Thoracic aorta (tissue), 2 donors: ENCODE results near the gene TUBB4B. TPM values are rescaled to one million over a fixed set of nuclear protein-coding genes. Genes with fewer than 3 reads are reported as not detected.
A peak's percentile ranks its signal among the peaks of the same experiment; 100 is the strongest.

ENCODE experiments used
- ATAC-seq: fragments of 150-250 bp; one replicate; pipeline ENCODE4 v1.8.0; 2017; ENCODE audit warnings: low read depth; ENCODE audit not compliant: insufficient number of reproducible peaks, low FRiP score
- DNase-seq: peaks from one replicate; pipeline ENCODE4 v3.0.0-alpha.2; 2020; ENCODE audit warnings: low spot score
- H3K27ac ChIP-seq, 2 donors: fragments of 200-600 bp; sonication (generic); 1 replicate in 1 of 2; 2 replicates in 1 of 2; pipeline ENCODE4 v1.5.1; 2016; ENCODE audit warnings: mild to moderate bottlenecking in 2 of 2, moderate library complexity in 2 of 2
- H3K27me3 ChIP-seq: fragments of 200-600 bp; sonication (generic); replicated peaks from 2 replicates; pipeline ENCODE4 v1.6.0; 2016; ENCODE audit warnings: mild to moderate bottlenecking; ENCODE audit not compliant: insufficient read depth
- H3K36me3 ChIP-seq: fragments of 200-600 bp; sonication (generic); one replicate; pipeline ENCODE4 v1.5.1; 2016
- H3K4me1 ChIP-seq, 2 donors: fragments of 200-600 bp; sonication (generic); 1 replicate in 1 of 2; 2 replicates in 1 of 2; pipeline versions ENCODE4 v1.5.1 to v1.6.0; 2016; ENCODE audit warnings: low read depth in 2 of 2, mild to moderate bottlenecking in 1 of 2; ENCODE audit not compliant: control insufficient read depth in 1 of 2
- H3K4me3 ChIP-seq: fragments of 200-600 bp; sonication (generic); 2 replicates; pipeline ENCODE4 v1.5.1; 2016; ENCODE audit warnings: mild to moderate bottlenecking
- H3K9me3 ChIP-seq: fragments of 200-600 bp; sonication (generic); 2 replicates; pipeline ENCODE4 v1.5.1; 2016
- CTCF ChIP-seq: fragments of 200-600 bp; sonication (generic); IDR thresholded peaks from one replicate; pipeline ENCODE4 v1.5.1; 2019; ENCODE audit warnings: antibody characterized with exemption
- total RNA-seq, 2 donors: library from RNA; depleted of rRNA; stranded (reverse); fragments of >200 nt; gene quantifications; one replicate each; pipeline versions ENCODE4 v1.1.0 to v1.2.3, GENCODE V29; 2016

Gene TUBB4B
- total RNA-seq, 2 donors from 2014 or later: 172 to 193 TPM

GRCh38 chr9:137269231-137269772 lies 28.2 kb downstream of the TUBB4B start:
- peaks cover 17 to 35% of the 10 kb centered on the region in 2 donors for H3K4me1 ChIP-seq
- peak overlapping the region; percentile 37 for H3K4me3 ChIP-seq
- H3K27me3 ChIP-seq: no peaks in the 10 kb centered on the region
- DNase-seq: no peak
- H3K27ac ChIP-seq: peak overlapping the region; percentile 76 to 83
- no peak for TF ChIP-seq CTCF
- H3K36me3 ChIP-seq: peaks cover 51% of the 10 kb centered on the region
- no peaks in the 10 kb centered on the region for H3K9me3 ChIP-seq
- ATAC-seq: peak; percentile 81

- no peak for DNase-seq
- peaks cover 19 to 43% of the 10 kb centered on the region in 2 donors for H3K4me1 ChIP-seq
- no peak for TF ChIP-seq CTCF
- no peaks in the 10 kb centered on the region for H3K9me3 ChIP-seq
- no peaks in the 10 kb centered on the region for H3K27me3 ChIP-seq
- no peak overlapping the region for H3K4me3 ChIP-seq
- H3K27ac ChIP-seq: peak overlapping the region in 1 of 2 donors; percentile 61
- peaks cover 36% of the 10 kb centered on the region for H3K36me3 ChIP-seq
- ATAC-seq: no peak
These were observed 30.0 kb downstream of the TUBB4B start for GRCh38 chr9:137270929-137271695.

GRCh38 chr9:137271696-137272076 lies 30.6 kb downstream of the TUBB4B start:
- Histone ChIP-seq H3K27ac (peak overlapping the region in 1 of 2 donors; percentile 61), H3K9me3 (no peaks in the 10 kb centered on the region), H3K27me3 (no peaks in the 10 kb centered on the region), H3K4me3 (no peak overlapping the region), H3K4me1 (peaks cover 24 to 48% of the 10 kb centered on the region in 2 donors), H3K36me3 (peaks cover 30% of the 10 kb centered on the region)
- DNase-seq (no peak), ATAC-seq (no peak)
- TF ChIP-seq CTCF: no peak

- ATAC-seq: no peak
- H3K4me1 ChIP-seq: peaks cover 31 to 56% of the 10 kb centered on the region in 2 donors
- no peak for DNase-seq
- peaks cover 23% of the 10 kb centered on the region for H3K36me3 ChIP-seq
- peak overlapping the region in 1 of 2 donors; percentile 61 for H3K27ac ChIP-seq
- TF ChIP-seq CTCF: no peak
- no peak overlapping the region for H3K4me3 ChIP-seq
- H3K9me3 ChIP-seq: no peaks in the 10 kb centered on the region
- no peaks in the 10 kb centered on the region for H3K27me3 ChIP-seq
These were observed 31.4 kb downstream of the TUBB4B start for GRCh38 chr9:137272241-137273094.

- Histone ChIP-seq H3K4me3 (no peak overlapping the region), H3K36me3 (peaks cover 23% of the 10 kb centered on the region)
These were observed 32.0 kb downstream of the TUBB4B start for GRCh38 chr9:137273095-137273490.

More at GRCh38 chr9:137273095-137273490, 32.0 kb downstream of the TUBB4B start:
- Histone ChIP-seq H3K27me3 (no peaks in the 10 kb centered on the region), H3K9me3 (no peaks in the 10 kb centered on the region), H3K27ac (no peak overlapping the region), H3K4me1 (peaks cover 31 to 57% of the 10 kb centered on the region in 2 donors)
- ATAC-seq (no peak), DNase-seq (no peak)
- TF ChIP-seq CTCF: no peak
